CD4-positive, alpha-beta memory T cell (primary cell): ENCODE data around the gene SLC1A6. TPM values are rescaled to one million over a fixed set of nuclear protein-coding genes. Genes with fewer than 3 reads are reported as not detected.

Source experiments
- CTCF ChIA-PET: fragments of 350-600 bp; sonication (Branson Sonifier 250); formaldehyde crosslinking; loops from one replicate; lab custom pipeline; 2021; ENCODE audit warnings: inconsistent platforms; ENCODE audit not compliant: partially characterized antibody; lab: Charles Lee
- POLR2A ChIA-PET: fragments of 350-600 bp; sonication (Branson Sonifier 250); formaldehyde crosslinking; loops from one replicate; lab custom pipeline; 2021; ENCODE audit not compliant: partially characterized antibody; lab: Charles Lee
- DNase-seq, 5 donors: peaks; one replicate each; pipeline versions ENCODE4 v3.0.0 to v3.0.0-alpha.2; 2020 to 2022; ENCODE audit warnings: mixed read lengths in 1 of 5
- H3K27ac ChIP-seq: one replicate; pipeline ENCODE4 v1.7.0; 2013; ENCODE audit warnings: low read depth, low read length
- H3K27me3 ChIP-seq: 2 replicates; pipeline ENCODE4 v1.7.0; 2013; ENCODE audit warnings: mild to moderate bottlenecking, low read length, moderate library complexity; ENCODE audit not compliant: insufficient read depth
- H3K36me3 ChIP-seq: 2 replicates; pipeline ENCODE4 v1.7.0; 2013; ENCODE audit warnings: mild to moderate bottlenecking, low read length, moderate library complexity; ENCODE audit not compliant: insufficient read depth
- H3K4me1 ChIP-seq: 2 replicates; pipeline ENCODE4 v1.7.0; 2013; ENCODE audit warnings: mild to moderate bottlenecking, low read length, moderate library complexity; ENCODE audit not compliant: insufficient read depth
- H3K4me3 ChIP-seq, 2 donors: one replicate each; pipeline ENCODE4 v1.7.0; 2013; ENCODE audit warnings: low read length in 2 of 2, mild to moderate bottlenecking in 1 of 2
- H3K9me3 ChIP-seq, 2 donors: one replicate each; pipeline ENCODE4 v1.7.0; 2013; ENCODE audit warnings: low read length in 2 of 2, control low read depth in 1 of 2; ENCODE audit not compliant: control insufficient read depth in 1 of 2
- H3K27ac Mint-ChIP-seq, 7 donors: one replicate each; pipeline ENCODE4 v1.8.0; 2020 to 2021; ENCODE audit warnings: mixed read lengths in 7 of 7, mild to moderate bottlenecking in 6 of 7, inconsistent platforms in 3 of 7, moderate library complexity in 3 of 7
- H3K27me3 Mint-ChIP-seq, 2 donors: one replicate each; pipeline ENCODE4 v1.8.0; 2020 to 2021; ENCODE audit warnings: mixed read lengths in 2 of 2
- H3K36me3 Mint-ChIP-seq, 2 donors: one replicate each; pipeline ENCODE4 v1.8.0; 2020 to 2021; ENCODE audit warnings: mixed read lengths in 2 of 2, inconsistent platforms in 1 of 2, mild to moderate bottlenecking in 1 of 2
- H3K4me1 Mint-ChIP-seq, 4 donors: one replicate each; pipeline ENCODE4 v1.8.0; 2020 to 2021; ENCODE audit warnings: mixed read lengths in 4 of 4, mild to moderate bottlenecking in 1 of 4
- H3K4me3 Mint-ChIP-seq, 8 donors: one replicate each; pipeline ENCODE4 v1.8.0; 2020 to 2021; ENCODE audit warnings: mixed read lengths in 8 of 8, mild to moderate bottlenecking in 7 of 8, moderate library complexity in 6 of 8, inconsistent platforms in 3 of 8
- H3K9me3 Mint-ChIP-seq, 8 donors: one replicate each; pipeline ENCODE4 v1.8.0; 2020 to 2021; ENCODE audit warnings: mixed read lengths in 8 of 8, mild to moderate bottlenecking in 5 of 8, inconsistent platforms in 3 of 8, moderate library complexity in 1 of 8
- intact Hi-C: fragments of 100-400 bp; cut with micrococcal nuclease; formaldehyde crosslinking; loops from one replicate; pipeline ENCODE4 v1.15.1; 2023
- polyA plus RNA-seq, 2 donors: library from polyadenylated mRNA; unstranded; fragments of 300-500 nt; fragmentation: Illumina TruSeq; gene quantifications; one replicate each; pipeline ENCODE4 v1.2.3, GENCODE V29; 2021
- total RNA-seq, 2 experiments: library from RNA; stranded (reverse); gene quantifications; one replicate each; pipeline ENCODE4 v1.2.3, GENCODE V29; 2021

SLC1A6 gene
- total and polyA plus RNA-seq, 4 experiments from 2014 or later: not detected

- Histone ChIP-seq H3K4me3 (no peak overlapping the region), H3K4me1 (no peaks in the 10 kb centered on the region), H3K9me3 (no peaks in the 10 kb centered on the region), H3K27me3 (no peaks in the 10 kb centered on the region), H3K27ac (no peak overlapping the region), H3K36me3 (no peaks in the 10 kb centered on the region)
- ChIA-PET CTCF (no interaction called here), POLR2A (no interaction called here)
- Mint-ChIP-seq H3K4me3 (no peak overlapping the region), H3K4me1 (no peaks in the 10 kb centered on the region), H3K27ac (no peak overlapping the region), H3K27me3 (peaks cover 33 to 38% of the 10 kb centered on the region in 2 donors), H3K36me3 (no peaks in the 10 kb centered on the region), H3K9me3 (peaks cover 0 to 4% (median 0%) of the 10 kb centered on the region in 8 donors)
- DNase-seq: no peak
- intact Hi-C loops: no loop called here
These were observed 34.9 kb upstream of the SLC1A6 start for GRCh38 chr19:15014579-15014978.

GRCh38 chr19:15010501-15011300, 31.0 kb upstream of the SLC1A6 start:
- Histone ChIP-seq H3K4me1 (no peaks in the 10 kb centered on the region), H3K27ac (no peak overlapping the region), H3K4me3 (no peak overlapping the region), H3K27me3 (no peaks in the 10 kb centered on the region), H3K9me3 (no peaks in the 10 kb centered on the region), H3K36me3 (no peaks in the 10 kb centered on the region)
- intact Hi-C loops: no loop called here
- H3K4me3 Mint-ChIP-seq: no peak overlapping the region
- ChIA-PET CTCF (no interaction called here), POLR2A (no interaction called here)
- H3K4me1 Mint-ChIP-seq: no peaks in the 10 kb centered on the region
- no peak overlapping the region for H3K27ac Mint-ChIP-seq
- DNase-seq: no peak
- peaks cover 39 to 43% of the 10 kb centered on the region in 2 donors for H3K27me3 Mint-ChIP-seq
- no peaks in the 10 kb centered on the region for H3K36me3 Mint-ChIP-seq
- peaks cover 0 to 2% (median 0%) of the 10 kb centered on the region in 8 donors for H3K9me3 Mint-ChIP-seq

GRCh38 chr19:15008308-15008707, 28.6 kb upstream of the SLC1A6 start:
- H3K9me3 Mint-ChIP-seq: peaks cover 0 to 4% (median 0%) of the 10 kb centered on the region in 8 donors
- H3K4me1 Mint-ChIP-seq: no peaks in the 10 kb centered on the region
- no peak for DNase-seq
- intact Hi-C loops: no loop called here
- CTCF ChIA-PET: interaction anchor here (0.6 kb wide), 1 partner anchor 168 kb away, joined by 3 read pairs; no protein-coding TSS in a partner anchor
- Histone ChIP-seq H3K4me1 (no peaks in the 10 kb centered on the region), H3K27me3 (no peaks in the 10 kb centered on the region), H3K36me3 (no peaks in the 10 kb centered on the region), H3K27ac (no peak overlapping the region), H3K9me3 (no peaks in the 10 kb centered on the region), H3K4me3 (no peak overlapping the region)
- no peaks in the 10 kb centered on the region for H3K36me3 Mint-ChIP-seq
- H3K27me3 Mint-ChIP-seq: peaks cover 31 to 39% of the 10 kb centered on the region in 2 donors
- POLR2A ChIA-PET: no interaction called here
- H3K4me3 Mint-ChIP-seq: no peak overlapping the region
- no peak overlapping the region for H3K27ac Mint-ChIP-seq

- CTCF ChIA-PET: no interaction called here
These were observed 18.3 kb upstream of the SLC1A6 start for GRCh38 chr19:14997981-14998380.

GRCh38 chr19:14992780-14993179, 13.1 kb upstream of the SLC1A6 start:
- Mint-ChIP-seq H3K4me3 (no peak overlapping the region), H3K27ac (no peak overlapping the region), H3K36me3 (no peaks in the 10 kb centered on the region), H3K27me3 (peaks cover 20 to 22% of the 10 kb centered on the region in 2 donors), H3K9me3 (peaks cover 0 to 6% (median 0%) of the 10 kb centered on the region in 8 donors), H3K4me1 (no peaks in the 10 kb centered on the region)
- Histone ChIP-seq H3K27ac (no peak overlapping the region), H3K4me1 (no peaks in the 10 kb centered on the region), H3K9me3 (no peaks in the 10 kb centered on the region), H3K27me3 (no peaks in the 10 kb centered on the region), H3K4me3 (no peak overlapping the region), H3K36me3 (no peaks in the 10 kb centered on the region)
- POLR2A ChIA-PET: no interaction called here
- no peak for DNase-seq
- CTCF ChIA-PET: no interaction called here
- intact Hi-C loops: no loop called here

More at GRCh38 chr19:14997981-14998380, 18.3 kb upstream of the SLC1A6 start:
- Histone ChIP-seq H3K9me3 (no peaks in the 10 kb centered on the region), H3K4me3 (no peak overlapping the region), H3K27ac (no peak overlapping the region), H3K27me3 (peaks cover 7% of the 10 kb centered on the region), H3K4me1 (no peaks in the 10 kb centered on the region), H3K36me3 (no peaks in the 10 kb centered on the region)
- Mint-ChIP-seq H3K9me3 (peaks cover 0 to 6% (median 1%) of the 10 kb centered on the region in 8 donors), H3K4me3 (no peak overlapping the region), H3K27ac (no peak overlapping the region), H3K36me3 (peaks cover 0 to 4% of the 10 kb centered on the region in 2 donors), H3K27me3 (peaks cover 35 to 37% of the 10 kb centered on the region in 2 donors), H3K4me1 (no peaks in the 10 kb centered on the region)
- POLR2A ChIA-PET: no interaction called here
- intact Hi-C loops: no loop called here
- no peak for DNase-seq

- H3K9me3 ChIP-seq: no peaks in the 10 kb centered on the region
- H3K4me3 ChIP-seq: no peak overlapping the region
- H3K27me3 ChIP-seq: peaks cover 2% of the 10 kb centered on the region
- intact Hi-C loops: no loop called here
- POLR2A ChIA-PET: no interaction called here
- Mint-ChIP-seq H3K4me1 (peaks cover 0 to 4% (median 0%) of the 10 kb centered on the region in 4 donors), H3K27ac (no peak overlapping the region), H3K4me3 (no peak overlapping the region), H3K9me3 (no peaks in the 10 kb centered on the region), H3K27me3 (peaks cover 22 to 27% of the 10 kb centered on the region in 2 donors), H3K36me3 (no peaks in the 10 kb centered on the region)
- no peak for DNase-seq
- CTCF ChIA-PET: no interaction called here
- no peaks in the 10 kb centered on the region for H3K36me3 ChIP-seq
- no peaks in the 10 kb centered on the region for H3K4me1 ChIP-seq
- H3K27ac ChIP-seq: no peak overlapping the region
These were observed 5.5 kb upstream of the SLC1A6 start for GRCh38 chr19:14985133-14985532.

GRCh38 chr19:14978161-14978776, 1.4 kb downstream of the SLC1A6 start:
- Histone ChIP-seq H3K27ac (no peak overlapping the region), H3K9me3 (no peaks in the 10 kb centered on the region), H3K36me3 (no peaks in the 10 kb centered on the region), H3K4me1 (no peaks in the 10 kb centered on the region), H3K4me3 (no peak overlapping the region), H3K27me3 (peaks cover 22% of the 10 kb centered on the region)
- POLR2A ChIA-PET: no interaction called here
- Mint-ChIP-seq H3K9me3 (no peaks in the 10 kb centered on the region), H3K27ac (no peak overlapping the region), H3K27me3 (peaks cover 33 to 48% of the 10 kb centered on the region in 2 donors), H3K36me3 (no peaks in the 10 kb centered on the region), H3K4me1 (peaks cover 3 to 11% (median 7%) of the 10 kb centered on the region in 4 donors), H3K4me3 (no peak overlapping the region)
- intact Hi-C loops: no loop called here
- CTCF ChIA-PET: no interaction called here
- no peak for DNase-seq
